GM21529 (cell line): ENCODE data around the gene HTR3D.
"Not testable (repeated sequence)": the region's sequence is repeated elsewhere in the genome, so short reads cannot be mapped to it uniquely, and the experiment has no call there.

ENCODE experiments used
- ATAC-seq: cut with Tn5 transposase; IDR thresholded peaks from one replicate; pipeline ENCODE4 v1.9.1; 2021; ENCODE audit not compliant: unreplicated experiment

Gene HTR3D

GRCh38 chr3:184062637-184063036 lies 31.1 kb downstream of the HTR3D start:
- ATAC-seq: no peak

GRCh38 chr3:184066211-184066610 lies 34.7 kb downstream of the HTR3D start:
- no peak for ATAC-seq

- no peak for ATAC-seq
These were observed 36.1 kb downstream of the HTR3D start for GRCh38 chr3:184067573-184068055.

GRCh38 chr3:184068344-184068743 lies 36.8 kb downstream of the HTR3D start:
- no peak for ATAC-seq

- not testable (repeated sequence) for ATAC-seq
These were observed 39.6 kb downstream of the HTR3D start for GRCh38 chr3:184071142-184071541.

GRCh38 chr3:184073621-184074020 lies 42.1 kb downstream of the HTR3D start:
- ATAC-seq: no peak

- no peak for ATAC-seq
These were observed 44.4 kb downstream of the HTR3D start for GRCh38 chr3:184075901-184076300.

GRCh38 chr3:184077881-184078280 lies 46.3 kb downstream of the HTR3D start:
- ATAC-seq: no peak

- ATAC-seq: no peak
These were observed 47.3 kb downstream of the HTR3D start for GRCh38 chr3:184078851-184079250.

- ATAC-seq: no peak
These were observed 49.7 kb downstream of the HTR3D start for GRCh38 chr3:184081116-184081830.

- ATAC-seq: no peak
These were observed 50.5 kb downstream of the HTR3D start for GRCh38 chr3:184082034-184082433.

- ATAC-seq: no peak
These were observed 50.9 kb downstream of the HTR3D start for GRCh38 chr3:184082465-184082864.

- ATAC-seq: no peak
These were observed 53.9 kb downstream of the HTR3D start for GRCh38 chr3:184085389-184085852.
